ENCODE results near the gene PGM1. TPM values are rescaled to one million over a fixed set of nuclear protein-coding genes. Genes with fewer than 3 reads are reported as not detected.

PGM1 gene
- total and polyA plus RNA-seq, 2 of the 4 experiments (the other 2 are of a cell fraction): 42.6 to 94.5 TPM

- Histone ChIP-seq H2BK20ac (ENCODE audit: low read depth, low read length) (no peak overlapping the region), H3K27ac (ENCODE audit: insufficient read depth, low read length) (no peak overlapping the region), H3K36me3 (ENCODE audit: control insufficient read depth, insufficient read depth, low read length) (no peaks in the 10 kb centered on the region), H2AFZ (replicated peaks; ENCODE audit: low read length, poor library complexity) (no peak overlapping the region), H2BK15ac (ENCODE audit: low read depth, low read length) (no peak overlapping the region), H3K4me1 (ENCODE audit: control insufficient read depth, insufficient read depth, low read length) (peaks cover 16% of the 10 kb centered on the region), H3K9me3 (ENCODE audit: control insufficient read depth, insufficient read depth, low read length) (peaks cover 2% of the 10 kb centered on the region; the same call in 1 of the 2 replicates), H3K9ac (ENCODE audit: low read depth, low read length) (no peak overlapping the region), H2AK9ac (replicated peaks; ENCODE audit: low read depth, low read length, poor library complexity) (no peak overlapping the region), H4K8ac (ENCODE audit: low read depth in 2 of 2, low read length in 2 of 2) (no peak overlapping the region), H2BK120ac (ENCODE audit: low read depth, low read length) (no peak overlapping the region), H3K14ac (replicated peaks; ENCODE audit: low read depth, low read length) (no peak overlapping the region), H4K5ac (ENCODE audit: low read depth, low read length) (no peak overlapping the region), H3K4ac (ENCODE audit: low read depth, low read length) (no peak overlapping the region), H3K27me3 (ENCODE audit: control insufficient read depth, insufficient read depth, low read length) (no peaks in the 10 kb centered on the region), H4K20me1 (ENCODE audit: insufficient read depth, low read length) (no peaks in the 10 kb centered on the region), H3K4me3 (ENCODE audit: insufficient read depth, low read depth, low read length) (no peak overlapping the region), H3K79me1 (ENCODE audit: low read depth in 1 of 2, low read length in 2 of 2) (no peaks in the 10 kb centered on the region), H3K18ac (ENCODE audit: low read depth, low read length) (no peak overlapping the region), H3K9me1 (ENCODE audit: insufficient read depth, low read length) (peaks cover 9% of the 10 kb centered on the region; the same call in 1 of the 2 replicates), H3K23ac (ENCODE audit: low read depth, low read length) (no peak overlapping the region), H2BK5ac (ENCODE audit: low read depth, low read length, poor library complexity, severe bottlenecking) (no peak overlapping the region), H3K4me2 (ENCODE audit: low read depth, low read length) (no peak overlapping the region), H3K56ac (ENCODE audit: extremely low read depth, insufficient read depth, low read length) (no peak overlapping the region), H2AK5ac (ENCODE audit: low read depth, low read length) (no peak overlapping the region), H4K91ac (ENCODE audit: insufficient read depth, low read depth, low read length) (no peak overlapping the region)
- intact Hi-C loops (cut with micrococcal nuclease) (no loop called here), dilution Hi-C loops (cut with HindIII; ENCODE audit: low sequenced_read_pairs, unreplicated experiment) (no loop called here), in situ Hi-C loops (cut with MboI; ENCODE audit: low sequenced_read_pairs) (no loop called here)
- no CpG with 5 or more reads among the region's 3 CpGs for WGBS, 2 experiments (ENCODE audit: extremely low coverage in 2 of 2, insufficient read length in 1 of 2)
- no peak for ATAC-seq (ENCODE audit: low read depth)
- POLR2A ChIA-PET (ENCODE audit: unreplicated experiment): no interaction called here
- TF ChIP-seq MAZ (IDR thresholded peaks at IDR 0.05; ENCODE audit: borderline replicate concordance, low read depth, low read length) (no peak), CEBPB (IDR thresholded peaks at IDR 0.05; ENCODE audit: low read depth, low read length) (0 out of 2 replicates have a peak, but pooled peaks have one; percentile 10)
- CTCF ChIA-PET: interaction anchor here (0.5 to 2.3 kb wide), 2 partner anchors 9 to 1158 kb away, joined by 3 to 8 read pairs; no protein-coding TSS in a partner anchor
- DNase-seq: no peak
- BruUV-seq (replicated peaks): no TSS peak
These were observed 72.6 kb downstream of the PGM1 start for GRCh38 chr1:63665824-63666223.

Measured in IMR-90 (cell line).